Nephron progenitor cell (in vitro differentiated cells): ENCODE data around the gene NECTIN1.

ENCODE experiments used
- DNase-seq: peaks from one replicate; pipeline ENCODE4 v3.0.0; 2021
- H3K27ac Mint-ChIP-seq: 2 replicates; pipeline ENCODE4 v1.8.0; 2021; ENCODE audit warnings: mild to moderate bottlenecking, moderate library complexity, mixed read lengths
- H3K27me3 Mint-ChIP-seq: 2 replicates; pipeline ENCODE4 v1.8.0; 2021; ENCODE audit warnings: mild to moderate bottlenecking, low read depth, mixed read lengths; ENCODE audit not compliant: poor library complexity
- H3K36me3 Mint-ChIP-seq: 2 replicates; pipeline ENCODE4 v1.8.0; 2021; ENCODE audit warnings: low read depth, mixed read lengths
- H3K4me1 Mint-ChIP-seq: 2 replicates; pipeline ENCODE4 v1.8.0; 2021; ENCODE audit warnings: mixed read lengths
- H3K4me3 Mint-ChIP-seq: 2 replicates; pipeline ENCODE4 v1.8.0; 2021; ENCODE audit warnings: mild to moderate bottlenecking, moderate library complexity, mixed read lengths
- H3K9me3 Mint-ChIP-seq: 2 replicates; pipeline ENCODE4 v1.8.0; 2021; ENCODE audit warnings: mild to moderate bottlenecking, moderate library complexity, mixed read lengths
- CTCF ChIP-seq: fragments of 200-600 bp; sonication (generic); IDR thresholded peaks from 2 replicates; pipeline ENCODE4 v1.5.0; 2021; ENCODE audit warnings: antibody characterized with exemption

NECTIN1 gene

GRCh38 chr11:119608781-119609180 is 120.2 kb downstream of the NECTIN1 start:
- peaks cover 6% of the 10 kb centered on the region for H3K4me1 Mint-ChIP-seq
- H3K9me3 Mint-ChIP-seq, result no peaks in the 10 kb centered on the region
- no peak overlapping the region for H3K27ac Mint-ChIP-seq
- TF ChIP-seq CTCF, result no peak
- H3K27me3 Mint-ChIP-seq, result peaks cover 32% of the 10 kb centered on the region
- H3K36me3 Mint-ChIP-seq, result no peaks in the 10 kb centered on the region
- no peak for DNase-seq
- no peak overlapping the region for H3K4me3 Mint-ChIP-seq

- Mint-ChIP-seq H3K9me3 (no peaks in the 10 kb centered on the region), H3K36me3 (no peaks in the 10 kb centered on the region), H3K4me3 (no peak overlapping the region), H3K27ac (no peak overlapping the region), H3K4me1 (peaks cover 6% of the 10 kb centered on the region), H3K27me3 (peaks cover 34% of the 10 kb centered on the region)
- no peak for TF ChIP-seq CTCF
- DNase-seq, result no peak
Measured at GRCh38 chr11:119608201-119608600, 120.8 kb downstream of the NECTIN1 start.

DNA sequence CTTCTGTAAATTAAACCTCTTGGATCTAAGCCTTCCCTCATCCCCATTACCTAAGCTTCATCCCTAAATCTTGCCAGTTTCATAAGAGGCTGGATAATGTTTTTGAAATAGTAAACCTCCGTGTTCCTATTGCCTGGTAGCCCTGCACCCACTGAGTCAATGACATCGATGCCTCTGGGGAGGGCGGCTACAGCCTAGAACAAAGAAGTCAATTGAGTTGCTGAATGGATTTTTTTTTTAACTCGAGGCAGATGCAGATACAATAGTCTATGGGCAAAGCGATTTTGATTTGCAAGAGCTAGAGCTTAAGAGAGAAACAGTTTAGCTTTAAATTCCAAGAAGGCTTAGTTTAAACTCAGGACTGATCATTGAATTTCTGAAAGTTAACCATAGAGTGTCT is 121.3 kb downstream of the NECTIN1 start:
- no peaks in the 10 kb centered on the region for H3K36me3 Mint-ChIP-seq
- H3K27me3 Mint-ChIP-seq, result peaks cover 35% of the 10 kb centered on the region
- H3K9me3 Mint-ChIP-seq, result no peaks in the 10 kb centered on the region
- no peak overlapping the region for H3K27ac Mint-ChIP-seq
- no peak for DNase-seq
- no peak for TF ChIP-seq CTCF
- no peak overlapping the region for H3K4me3 Mint-ChIP-seq
- peaks cover 6% of the 10 kb centered on the region for H3K4me1 Mint-ChIP-seq

- peaks cover 6% of the 10 kb centered on the region for H3K4me1 Mint-ChIP-seq
- no peak for DNase-seq
- no peaks in the 10 kb centered on the region for H3K9me3 Mint-ChIP-seq
- H3K36me3 Mint-ChIP-seq, result no peaks in the 10 kb centered on the region
- TF ChIP-seq CTCF, result no peak
- peaks cover 41% of the 10 kb centered on the region for H3K27me3 Mint-ChIP-seq
- H3K4me3 Mint-ChIP-seq, result no peak overlapping the region
- H3K27ac Mint-ChIP-seq, result no peak overlapping the region
Measured at GRCh38 chr11:119605137-119605665, 123.8 kb downstream of the NECTIN1 start.

GRCh38 chr11:119602745-119603373 is 126.1 kb downstream of the NECTIN1 start:
- DNase-seq, result no peak
- H3K9me3 Mint-ChIP-seq, result no peaks in the 10 kb centered on the region
- H3K4me3 Mint-ChIP-seq, result no peak overlapping the region
- H3K27me3 Mint-ChIP-seq, result peaks cover 31% of the 10 kb centered on the region
- H3K36me3 Mint-ChIP-seq, result no peaks in the 10 kb centered on the region
- peak; percentile 6 for TF ChIP-seq CTCF
- H3K27ac Mint-ChIP-seq, result no peak overlapping the region
- H3K4me1 Mint-ChIP-seq, result peaks cover 6% of the 10 kb centered on the region
